Neural cell (in vitro differentiated cells): Measurements from ENCODE around the gene IL5RA.

Experiments
- CTCF ChIP-seq: fragments of 450-650 bp; IDR thresholded peaks from 2 replicates; pipeline ENCODE4 v1.5.1; 2014; ENCODE audit warnings: antibody characterized with exemption, mild to moderate bottlenecking, moderate library complexity; ENCODE audit not compliant: poor library complexity, severe bottlenecking
- EP300 ChIP-seq: fragments of 450-650 bp; conservative IDR thresholded peaks from 2 replicates; pipeline ENCODE4 v1.6.1; 2014; ENCODE audit warnings: antibody characterized with exemption, mild to moderate bottlenecking, moderate library complexity; ENCODE audit not compliant: poor library complexity, severe bottlenecking
- EZH2 ChIP-seq: fragments of 200-600, 300-800 bp; shearing (Covaris generic), sonication (generic); IDR thresholded peaks from 2 replicates; pipeline ENCODE4 v1.6.1; 2014; ENCODE audit warnings: antibody characterized with exemption, low read length, borderline replicate concordance, mild to moderate bottlenecking; ENCODE audit not compliant: insufficient read depth, poor library complexity, severe bottlenecking
- POLR2AphosphoS5 ChIP-seq: IDR thresholded peaks from 2 replicates; pipeline ENCODE4 v1.6.1; 2012
- REST ChIP-seq: IDR thresholded peaks from 2 replicates; pipeline ENCODE4 v1.6.1; 2012; ENCODE audit warnings: borderline replicate concordance
- SMC3 ChIP-seq: fragments of 450-650 bp; conservative IDR thresholded peaks from 2 replicates; pipeline ENCODE4 v1.6.1; 2014; ENCODE audit warnings: antibody characterized with exemption, mild to moderate bottlenecking, moderate library complexity; ENCODE audit not compliant: poor library complexity

GRCh38 chr3:3064297-3064696, 45.9 kb downstream of the IL5RA start:
- TF ChIP-seq CTCF: no peak
- no peak for TF ChIP-seq EZH2
- TF ChIP-seq POLR2AphosphoS5: no peak
- no peak for TF ChIP-seq EP300
- no peak for TF ChIP-seq REST
- TF ChIP-seq SMC3: no peak
